GM18909 (cell line): ENCODE results near the gene VTA1.

ENCODE experiments used
- ATAC-seq: cut with Tn5 transposase; IDR thresholded peaks from one replicate; pipeline ENCODE4 v1.9.1; 2021; ENCODE audit warnings: mild to moderate bottlenecking; ENCODE audit not compliant: unreplicated experiment, poor library complexity

Gene VTA1

GRCh38 chr6:142258757-142259156 is 111.7 kb downstream of the VTA1 start:
- ATAC-seq, result no peak

GRCh38 chr6:142260748-142261147 is 113.7 kb downstream of the VTA1 start:
- ATAC-seq, result no peak

GRCh38 chr6:142262231-142262630 is 115.2 kb downstream of the VTA1 start:
- no peak for ATAC-seq

- no peak for ATAC-seq
Observed at GRCh38 chr6:142265476-142265875, 118.4 kb downstream of the VTA1 start.

GRCh38 chr6:142266060-142266459 is 119.0 kb downstream of the VTA1 start:
- ATAC-seq, result no peak

GRCh38 chr6:142271476-142271875 is 124.4 kb downstream of the VTA1 start:
- ATAC-seq, result no peak
